Measurements from ENCODE around the gene ST6GALNAC3.

The ST6GALNAC3 gene

DNA sequence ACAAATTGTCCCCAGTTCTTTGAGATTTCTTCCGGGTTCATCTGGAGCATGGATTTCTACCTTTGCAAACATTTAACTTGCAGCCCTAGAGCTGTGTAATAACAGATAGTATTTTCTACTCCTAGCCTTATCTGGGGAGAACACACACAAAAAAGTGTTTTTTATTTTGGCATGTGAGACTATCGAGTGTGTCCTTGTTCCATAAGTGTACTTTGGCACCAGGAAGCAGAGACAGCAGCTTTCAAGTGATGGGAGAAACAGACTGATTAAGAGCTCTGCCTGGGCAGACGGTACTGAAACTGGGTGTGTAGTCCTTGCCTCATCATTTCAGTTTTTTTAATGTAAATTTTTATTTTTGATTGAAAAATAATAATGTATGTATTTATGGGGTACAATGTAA is 297.4 kb downstream of the ST6GALNAC3 start:
- DNase-seq, result no peak

- DNase-seq, result no peak
Measured at GRCh38 chr1:76374086-76374485, 299.5 kb downstream of the ST6GALNAC3 start.

- no peak for DNase-seq
Measured at GRCh38 chr1:76377247-76377646, 302.7 kb downstream of the ST6GALNAC3 start.

DNA sequence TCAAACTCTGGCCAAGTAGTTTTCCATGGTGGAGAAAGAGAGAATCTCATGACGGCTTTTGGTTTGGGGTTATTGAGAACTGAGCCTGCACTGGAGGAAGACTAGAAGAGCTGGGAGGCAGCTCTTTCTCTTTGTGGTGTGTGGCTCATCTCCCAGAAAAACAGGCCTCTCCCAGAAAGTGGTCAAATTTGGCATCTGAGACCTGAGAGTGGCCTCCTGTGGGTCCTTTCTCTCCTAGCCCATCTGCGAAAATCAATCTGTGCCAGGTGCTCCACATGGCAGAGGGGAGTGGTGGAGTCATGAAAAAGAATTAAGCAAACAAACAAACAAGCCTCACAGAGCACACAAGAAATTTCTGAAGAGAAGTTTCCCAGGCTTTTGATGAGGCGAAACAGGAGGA is 305.0 kb downstream of the ST6GALNAC3 start:
- DNase-seq, result no peak

- no peak for DNase-seq
Measured at GRCh38 chr1:76381450-76382097, 307.0 kb downstream of the ST6GALNAC3 start.

GRCh38 chr1:76388261-76388660 is 313.7 kb downstream of the ST6GALNAC3 start:
- no peak for DNase-seq

- no peak for DNase-seq
Measured at GRCh38 chr1:76390456-76390855, 315.9 kb downstream of the ST6GALNAC3 start.

GRCh38 chr1:76395059-76395458 is 320.5 kb downstream of the ST6GALNAC3 start:
- DNase-seq, result no peak

DNA sequence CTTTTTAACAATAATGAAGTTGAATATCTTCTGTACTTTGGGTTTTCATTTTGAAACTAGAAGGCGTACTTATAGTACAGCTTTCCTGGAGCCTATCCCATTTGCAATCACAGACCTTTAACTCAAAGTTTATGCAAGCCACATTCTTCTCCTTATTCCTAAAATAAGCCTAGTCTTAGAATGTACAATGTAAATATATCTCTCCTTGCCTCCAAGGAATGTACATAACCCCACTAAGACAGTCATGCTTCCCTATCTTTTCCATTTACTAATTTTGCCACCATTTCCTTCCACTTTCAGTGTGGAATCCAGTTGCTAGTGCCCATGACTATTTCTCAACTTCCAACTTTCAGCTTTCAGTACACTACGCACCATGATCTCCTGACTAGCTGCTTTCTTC is 327.6 kb downstream of the ST6GALNAC3 start:
- DNase-seq, result no peak

GRCh38 chr1:76408303-76408702 is 333.8 kb downstream of the ST6GALNAC3 start:
- DNase-seq, result no peak

GRCh38 chr1:76410499-76410898 is 336.0 kb downstream of the ST6GALNAC3 start:
- DNase-seq, result no peak

- no peak for DNase-seq
Measured at GRCh38 chr1:76418531-76418930, 344.0 kb downstream of the ST6GALNAC3 start.

DNA sequence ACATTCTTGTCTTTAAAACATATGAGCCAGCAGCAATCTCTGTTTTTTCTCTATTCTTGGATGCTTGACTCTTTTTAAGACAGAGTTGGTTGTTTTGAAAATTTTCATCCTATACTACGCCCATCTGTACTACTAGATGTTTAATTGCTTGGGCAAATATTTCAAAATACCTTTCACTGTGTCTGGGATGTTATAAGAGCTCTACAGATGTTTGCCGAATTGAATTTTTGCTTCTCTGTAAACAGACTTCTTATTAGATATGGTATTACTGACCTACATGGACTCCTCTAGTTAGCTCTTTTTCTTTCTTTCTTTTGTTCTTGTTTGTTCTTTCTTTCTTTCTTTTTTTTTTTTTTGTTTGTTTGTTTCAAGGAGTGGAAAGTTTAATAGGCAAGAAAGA is 345.1 kb downstream of the ST6GALNAC3 start:
- DNase-seq, result no peak

DNA sequence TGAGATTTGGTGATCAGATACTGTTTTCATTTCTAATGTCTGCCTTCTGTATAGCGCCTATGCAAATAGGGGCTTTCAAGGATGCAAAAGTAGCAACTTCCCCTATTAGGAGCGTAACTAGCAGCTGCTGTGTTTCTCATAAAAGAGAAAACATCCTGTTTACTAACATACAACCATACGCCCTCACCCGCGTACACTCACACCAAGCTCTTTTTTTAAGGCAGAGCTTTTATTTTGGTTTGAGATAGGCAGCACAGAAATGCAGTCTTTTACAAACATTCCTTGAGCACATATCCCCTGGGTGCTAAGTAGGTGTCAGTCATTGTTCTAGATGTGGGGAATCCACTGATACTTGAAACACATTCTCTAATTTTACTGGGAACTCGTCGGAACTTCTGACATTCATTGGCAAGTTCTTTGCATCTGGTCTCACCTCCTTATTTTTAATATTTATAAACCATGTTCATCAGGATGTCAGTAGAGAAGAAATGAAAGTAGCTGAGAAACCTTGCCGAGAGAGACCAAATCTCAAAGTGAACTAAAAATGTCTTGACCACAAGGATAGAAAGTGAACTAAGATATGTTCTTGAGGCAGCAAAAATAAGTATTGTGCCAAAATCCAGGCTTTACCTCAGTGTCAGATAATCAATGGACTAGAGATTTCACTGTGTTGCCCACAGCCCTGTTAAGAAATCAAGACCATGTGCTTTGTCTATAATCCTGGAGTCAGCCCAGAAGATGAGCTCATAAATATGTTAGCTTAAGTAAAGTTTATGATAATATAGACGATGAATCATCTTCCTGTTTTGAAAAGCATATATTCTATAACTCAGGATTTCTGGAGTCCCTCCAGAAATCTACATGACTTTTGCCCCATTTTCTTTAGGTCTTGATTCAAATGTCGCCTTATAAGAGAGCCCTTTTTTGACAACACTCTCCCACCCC is 350.9 kb downstream of the ST6GALNAC3 start:
- DNase-seq, result no peak

- DNase-seq, result no peak
Measured at GRCh38 chr1:76426606-76427005, 352.1 kb downstream of the ST6GALNAC3 start.

DNA sequence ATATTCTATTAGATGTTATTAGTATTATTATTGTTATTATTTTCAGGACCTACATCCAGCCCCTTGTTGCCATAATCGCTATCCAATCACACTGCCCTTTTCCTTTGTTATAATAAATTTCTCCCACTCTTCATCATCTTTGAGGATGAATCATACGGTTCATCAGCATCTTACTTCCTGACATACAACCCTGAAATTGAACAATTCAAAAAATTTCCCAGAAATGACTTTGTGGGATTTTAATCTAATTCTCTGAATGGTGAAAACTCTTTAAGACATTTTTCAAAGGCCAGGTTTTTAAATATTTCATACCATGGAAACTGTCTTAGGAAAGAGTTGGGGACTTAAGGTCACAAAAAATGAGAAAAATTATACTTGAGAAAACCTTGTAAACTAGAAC is 353.5 kb downstream of the ST6GALNAC3 start:
- DNase-seq, result no peak

DNA sequence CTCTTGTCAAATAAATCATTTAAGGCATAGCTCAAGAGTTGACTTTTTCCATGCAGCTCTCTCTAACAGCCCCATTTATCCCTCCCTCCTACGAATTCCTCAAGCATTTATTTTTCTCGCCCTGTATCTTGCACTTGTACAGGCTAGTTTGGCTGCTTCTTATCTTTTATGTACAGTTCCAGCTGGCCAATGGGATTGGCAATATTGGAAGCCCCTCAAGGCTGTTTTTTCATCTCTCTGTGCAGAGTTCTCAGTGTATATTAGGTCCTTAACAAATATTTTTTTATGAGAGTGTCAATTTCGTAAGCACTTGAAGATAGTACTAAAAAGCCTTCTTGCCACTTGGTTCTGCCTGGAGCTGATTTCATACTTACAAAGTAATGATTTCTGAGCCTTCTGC is 356.0 kb downstream of the ST6GALNAC3 start:
- no peak for DNase-seq

- no peak for DNase-seq
Measured at GRCh38 chr1:76433526-76433925, 359.0 kb downstream of the ST6GALNAC3 start.

- no peak for DNase-seq
Measured at GRCh38 chr1:76443217-76443616, 368.7 kb downstream of the ST6GALNAC3 start.

GRCh38 chr1:76444773-76445172 is 370.2 kb downstream of the ST6GALNAC3 start:
- DNase-seq, result no peak

- DNase-seq, result no peak
Measured at GRCh38 chr1:76450229-76450628, 375.7 kb downstream of the ST6GALNAC3 start.

GRCh38 chr1:76463278-76463677 is 388.7 kb downstream of the ST6GALNAC3 start:
- DNase-seq, result no peak

GRCh38 chr1:76463849-76464248 is 389.3 kb downstream of the ST6GALNAC3 start:
- no peak for DNase-seq

DNA sequence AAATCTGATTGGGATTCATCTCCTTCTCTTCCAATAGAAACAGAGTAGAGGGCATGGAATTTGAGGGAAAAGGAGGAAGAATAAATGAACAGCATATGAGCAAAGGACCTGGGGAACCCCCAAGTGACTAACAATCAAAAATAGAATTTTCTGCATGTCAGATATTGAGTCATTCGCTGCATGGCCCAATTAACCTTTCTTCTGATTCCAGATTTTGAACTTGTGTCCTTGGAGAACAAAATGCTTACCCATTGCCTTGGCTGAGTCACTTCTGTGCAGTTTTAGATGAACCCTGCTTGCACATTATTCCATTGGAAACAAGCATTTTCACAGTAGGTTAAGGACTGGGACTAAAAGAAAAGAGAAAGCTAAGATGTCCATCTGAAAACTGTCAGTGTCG is 390.5 kb downstream of the ST6GALNAC3 start:
- no peak for DNase-seq

Data from SHP77 (cell line).